HG02938 (cell line): ENCODE measurements around the gene METRN.

Experiments
- ATAC-seq: cut with Tn5 transposase; IDR thresholded peaks from one replicate; pipeline ENCODE4 v1.9.1; 2021; ENCODE audit warnings: mild to moderate bottlenecking, moderate library complexity; ENCODE audit not compliant: unreplicated experiment

The METRN gene

GRCh38 chr16:722835-723633 is 8.1 kb downstream of the METRN start:
- ATAC-seq, result no peak

GRCh38 chr16:723695-724094 is 8.8 kb downstream of the METRN start:
- no peak for ATAC-seq

- ATAC-seq, result no peak
Measured at GRCh38 chr16:724188-725040, 9.5 kb downstream of the METRN start.

- no peak for ATAC-seq
Measured at GRCh38 chr16:725041-725376, 10.1 kb downstream of the METRN start.

GRCh38 chr16:725463-726187 is 10.7 kb downstream of the METRN start:
- no peak for ATAC-seq

GRCh38 chr16:726188-726437 is 11.2 kb downstream of the METRN start:
- no peak for ATAC-seq

- ATAC-seq, result no peak
Measured at GRCh38 chr16:726438-727290, 11.7 kb downstream of the METRN start, which contains the start of the genes CCDC78 and HAGHL. Gene CCDC78, minus strand, starts transcription at chr16:726443. Its CDS starts 76 bp downstream, at chr16:726367. Gene HAGHL, plus strand, starts transcription at chr16:727106. Its CDS starts 404 bp downstream, at chr16:727510.

- no peak for ATAC-seq
Measured at GRCh38 chr16:727291-727977, 12.5 kb downstream of the METRN start.

- ATAC-seq, result no peak
Measured at GRCh38 chr16:728131-728889, 13.4 kb downstream of the METRN start.

GRCh38 chr16:728890-729744 is 14.2 kb downstream of the METRN start:
- ATAC-seq, result no peak

- ATAC-seq, result no peak
Measured at GRCh38 chr16:729768-730665, 15.1 kb downstream of the METRN start.

- ATAC-seq, result no peak
Measured at GRCh38 chr16:730666-731509, 16.0 kb downstream of the METRN start.

GRCh38 chr16:732332-732731 is 17.4 kb downstream of the METRN start:
- no peak for ATAC-seq

GRCh38 chr16:732936-733335 is 18.0 kb downstream of the METRN start:
- no peak for ATAC-seq

GRCh38 chr16:733382-734207 is 18.7 kb downstream of the METRN start:
- no peak for ATAC-seq
